Measurements from ENCODE around the gene SPAG9.

The SPAG9 gene

GRCh38 chr17:50916026-50916707 lies 204.5 kb downstream of the SPAG9 start:
- H3K4me3 ChIP-seq (ENCODE audit: low read length), result no peak overlapping the region
- H3K9me3 ChIP-seq (ENCODE audit: control insufficient read depth, low read depth, low read length), result no peaks in the 10 kb centered on the region
- no peaks in the 10 kb centered on the region for H3K36me3 ChIP-seq (ENCODE audit: control insufficient read depth, low read depth, low read length)
- no peak overlapping the region for H3K27ac ChIP-seq (ENCODE audit: low read length)
- H3K4me1 ChIP-seq (ENCODE audit: control insufficient read depth, low read depth, low read length), result peaks cover 51% of the 10 kb centered on the region
- H3K9ac ChIP-seq (ENCODE audit: low read length), result no peak overlapping the region
- no peaks in the 10 kb centered on the region for H3K27me3 ChIP-seq (ENCODE audit: control insufficient read depth, insufficient read depth, low read length)

GRCh38 chr17:50914505-50915063 lies 206.1 kb downstream of the SPAG9 start:
- no peaks in the 10 kb centered on the region for H3K36me3 ChIP-seq (ENCODE audit: control insufficient read depth, low read depth, low read length)
- H3K4me1 ChIP-seq (ENCODE audit: control insufficient read depth, low read depth, low read length), result peaks cover 41% of the 10 kb centered on the region
- no peaks in the 10 kb centered on the region for H3K9me3 ChIP-seq (ENCODE audit: control insufficient read depth, low read depth, low read length)
- no peak overlapping the region for H3K27ac ChIP-seq (ENCODE audit: low read length)
- H3K9ac ChIP-seq (ENCODE audit: low read length), result no peak overlapping the region
- H3K27me3 ChIP-seq (ENCODE audit: control insufficient read depth, insufficient read depth, low read length), result no peaks in the 10 kb centered on the region
- no peak overlapping the region for H3K4me3 ChIP-seq (ENCODE audit: low read length)

- Histone ChIP-seq H3K27me3 (ENCODE audit: control insufficient read depth, insufficient read depth, low read length) (no peaks in the 10 kb centered on the region), H3K27ac (ENCODE audit: low read length) (no peak overlapping the region), H3K9ac (ENCODE audit: low read length) (no peak overlapping the region), H3K36me3 (ENCODE audit: control insufficient read depth, low read depth, low read length) (no peaks in the 10 kb centered on the region), H3K9me3 (ENCODE audit: control insufficient read depth, low read depth, low read length) (no peaks in the 10 kb centered on the region), H3K4me1 (ENCODE audit: control insufficient read depth, low read depth, low read length) (peaks cover 37% of the 10 kb centered on the region), H3K4me3 (ENCODE audit: low read length) (no peak overlapping the region)
These were observed 207.5 kb downstream of the SPAG9 start for GRCh38 chr17:50913120-50913519.

All from iPS-18a (cell line).